NCI-H146 treated with DMSO at 0.1 percent for 48 hours (cell line): Measurements from ENCODE around the gene OSBPL2.

ENCODE experiments used
- DNase-seq: peaks from one replicate; lab custom pipeline; 2025; ENCODE audit not compliant: unreplicated experiment; lab: John Stamatoyannopoulos, UW

The OSBPL2 gene

GRCh38 chr20:62277253-62277652 lies 38.9 kb downstream of the OSBPL2 start:
- DNase-seq: no peak

DNA sequence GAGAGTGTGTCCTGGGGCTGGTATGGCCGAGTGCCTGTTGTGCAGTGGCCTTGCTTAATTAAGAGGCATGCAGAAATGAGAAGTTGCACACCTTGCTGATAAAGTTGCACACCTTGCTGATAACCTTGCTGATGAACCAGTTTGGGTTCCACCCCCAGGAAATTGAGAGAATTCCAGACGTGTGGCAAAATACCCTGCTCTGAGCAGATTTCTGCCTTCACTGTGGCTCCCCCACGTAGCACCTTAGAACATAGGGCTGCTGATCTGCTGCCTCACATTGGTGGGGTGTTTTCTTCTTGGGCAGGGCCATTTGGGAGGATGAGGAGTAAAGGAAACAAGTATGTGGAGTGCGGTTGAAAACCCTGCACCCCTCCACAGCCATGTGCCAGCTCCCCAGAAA lies 42.0 kb downstream of the OSBPL2 start:
- no peak for DNase-seq

- DNase-seq: no peak
Observed at GRCh38 chr20:62281161-62281933, 43.0 kb downstream of the OSBPL2 start.

GRCh38 chr20:62282103-62282502 lies 43.8 kb downstream of the OSBPL2 start:
- DNase-seq: no peak

GRCh38 chr20:62282877-62283503 lies 44.7 kb downstream of the OSBPL2 start:
- no peak for DNase-seq

GRCh38 chr20:62284448-62284847 lies 46.1 kb downstream of the OSBPL2 start:
- no peak for DNase-seq

GRCh38 chr20:62285151-62285550 lies 46.8 kb downstream of the OSBPL2 start:
- no peak for DNase-seq

DNA sequence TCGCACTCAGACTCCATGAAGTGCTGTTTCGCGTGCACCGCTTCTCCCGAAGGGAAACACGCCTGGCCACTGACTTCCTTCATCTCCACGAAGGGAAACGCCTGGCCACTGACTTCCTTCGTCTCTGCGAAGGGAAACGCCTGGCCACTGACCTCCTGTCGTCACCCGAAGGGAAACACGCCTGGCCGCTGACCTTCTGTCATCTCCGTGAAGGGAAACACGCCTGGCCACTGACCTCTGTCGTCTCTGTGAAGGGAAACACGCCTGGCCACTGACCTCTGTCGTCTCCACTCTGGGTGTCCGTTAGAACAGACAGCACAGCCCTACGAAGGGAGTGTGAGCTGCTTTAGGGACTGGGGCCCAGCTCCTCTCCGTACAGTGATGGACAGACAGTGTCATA lies 47.4 kb downstream of the OSBPL2 start:
- DNase-seq: no peak

DNA sequence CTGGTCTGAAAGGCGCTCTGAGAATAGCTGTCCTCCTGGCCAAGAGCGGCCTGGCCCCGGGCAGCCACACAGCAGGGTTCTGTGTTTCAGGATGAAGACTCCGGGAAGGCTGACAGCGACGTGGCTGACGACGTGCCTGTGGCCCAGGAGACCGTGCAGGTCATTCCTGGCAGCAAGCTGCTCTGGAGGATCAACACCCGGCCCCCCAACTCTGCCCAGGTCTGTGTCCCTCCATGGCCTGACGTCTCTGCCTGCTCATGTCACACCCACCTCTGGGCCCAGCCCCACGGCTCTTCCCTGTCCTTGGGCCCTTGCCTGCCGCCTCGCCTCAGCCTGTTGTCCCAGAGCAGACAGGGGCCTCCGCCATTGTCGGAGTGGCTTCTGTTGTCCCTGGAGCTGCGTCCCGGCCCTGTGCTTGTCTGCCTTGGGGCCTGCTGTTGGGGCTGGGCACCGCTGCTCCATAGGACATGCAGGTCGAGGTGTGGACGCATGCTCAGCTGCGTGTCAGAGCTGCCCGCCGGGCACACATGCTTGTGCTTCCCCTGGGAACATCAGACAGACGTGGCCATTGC lies 48.3 kb downstream of the OSBPL2 start:
- no peak for DNase-seq

- DNase-seq: no peak
Observed at GRCh38 chr20:62287129-62287528, 48.8 kb downstream of the OSBPL2 start.

- DNase-seq: no peak
Observed at GRCh38 chr20:62287759-62288534, 49.6 kb downstream of the OSBPL2 start.

GRCh38 chr20:62288535-62289105 lies 50.3 kb downstream of the OSBPL2 start:
- DNase-seq: no peak

GRCh38 chr20:62289131-62289530 lies 50.8 kb downstream of the OSBPL2 start:
- no peak for DNase-seq

DNA sequence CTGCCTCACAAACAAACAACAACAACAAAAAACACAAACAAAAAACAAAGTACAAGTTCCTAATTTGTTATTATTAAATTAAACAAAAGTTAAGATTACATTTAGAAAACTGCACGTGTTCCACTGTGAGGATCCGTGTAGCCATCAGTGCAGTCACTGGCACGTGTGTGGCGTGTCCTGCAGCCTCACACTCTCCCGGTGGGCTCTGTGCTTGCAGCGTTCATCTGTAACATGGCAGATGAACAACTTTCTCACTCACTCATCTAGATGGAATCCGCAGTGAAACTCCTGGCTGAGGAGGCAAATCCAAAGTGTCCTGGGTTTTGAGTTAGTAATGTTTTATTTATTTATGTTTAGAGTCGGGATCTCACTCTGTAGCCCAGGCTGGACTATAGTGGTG lies 51.6 kb downstream of the OSBPL2 start:
- no peak for DNase-seq

- no peak for DNase-seq
Observed at GRCh38 chr20:62291251-62292066, 53.1 kb downstream of the OSBPL2 start.

DNA sequence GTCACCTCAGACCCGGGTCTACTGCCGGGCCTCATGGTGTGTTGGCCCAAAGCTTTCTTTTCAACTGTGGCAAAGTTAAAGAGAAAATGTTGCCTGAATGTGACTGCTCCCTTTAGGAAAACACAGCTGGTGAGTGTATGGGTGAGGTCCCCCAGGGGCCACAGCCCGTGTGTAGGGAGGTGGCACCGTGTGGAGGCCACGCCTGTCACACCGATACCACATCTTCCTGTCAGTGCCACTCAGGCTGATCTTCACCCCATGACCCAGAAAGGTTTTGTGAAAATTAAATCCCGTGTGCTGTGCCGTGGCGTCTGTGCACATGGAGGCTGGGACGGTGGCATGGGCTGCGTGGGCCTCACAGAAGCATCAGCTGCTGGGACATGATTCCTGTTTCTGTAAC lies 53.8 kb downstream of the OSBPL2 start:
- no peak for DNase-seq

DNA sequence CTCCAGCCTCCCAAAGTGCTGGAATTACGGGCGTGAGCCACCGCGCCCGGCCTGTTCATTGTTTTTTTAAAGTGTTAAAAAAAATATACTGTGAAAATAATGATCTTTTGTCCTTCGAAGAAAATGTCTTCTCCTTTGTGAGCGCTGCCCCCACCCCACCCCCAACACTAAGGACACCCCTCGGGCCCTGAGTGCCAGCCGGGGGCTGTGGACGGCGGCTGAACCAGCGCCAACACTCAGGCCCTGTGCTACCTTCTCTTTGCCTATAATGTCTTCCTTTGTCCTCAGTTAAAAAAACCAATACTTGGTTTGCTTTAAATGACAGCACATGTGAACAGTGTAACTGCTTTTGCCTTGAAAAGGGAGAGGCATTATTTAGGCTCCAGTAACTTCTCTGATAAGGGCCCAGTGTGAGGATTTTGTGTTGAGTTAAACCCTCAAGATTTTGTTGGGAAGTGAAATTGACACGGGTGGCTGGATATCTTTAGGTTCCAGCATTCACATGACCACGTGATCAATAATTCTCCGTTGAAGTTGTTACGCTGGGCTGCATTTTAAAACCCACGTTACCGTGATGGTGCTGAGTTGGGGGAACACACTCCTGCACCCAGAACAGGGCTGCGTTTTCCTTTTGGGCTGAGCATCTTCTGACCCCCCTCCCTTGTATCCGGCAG lies 54.9 kb downstream of the OSBPL2 start:
- no peak for DNase-seq

GRCh38 chr20:62293946-62294345 lies 55.6 kb downstream of the OSBPL2 start:
- no peak for DNase-seq

GRCh38 chr20:62294516-62294915 lies 56.2 kb downstream of the OSBPL2 start:
- DNase-seq: no peak
